Limb (tissue), 2 donors: ENCODE measurements around the gene LIN9.
"Not testable (repeated sequence)": the region's sequence is repeated elsewhere in the genome, so short reads cannot be mapped to it uniquely, and the experiment has no call there.

Experiments used
- DNase-seq, 2 donors: peaks; one replicate each; pipeline ENCODE4 v3.0.0-alpha.2; 2016; ENCODE audit errors: extremely low spot score in 2 of 2

LIN9 gene

GRCh38 chr1:226308723-226309397 lies at the start of gene LIN9:
TSS of gene LIN9 (minus strand) at chr1:226309164. CDS start at chr1:226309139, 25 bp downstream.
- DNase-seq: peak; percentile 92 to 96

DNA sequence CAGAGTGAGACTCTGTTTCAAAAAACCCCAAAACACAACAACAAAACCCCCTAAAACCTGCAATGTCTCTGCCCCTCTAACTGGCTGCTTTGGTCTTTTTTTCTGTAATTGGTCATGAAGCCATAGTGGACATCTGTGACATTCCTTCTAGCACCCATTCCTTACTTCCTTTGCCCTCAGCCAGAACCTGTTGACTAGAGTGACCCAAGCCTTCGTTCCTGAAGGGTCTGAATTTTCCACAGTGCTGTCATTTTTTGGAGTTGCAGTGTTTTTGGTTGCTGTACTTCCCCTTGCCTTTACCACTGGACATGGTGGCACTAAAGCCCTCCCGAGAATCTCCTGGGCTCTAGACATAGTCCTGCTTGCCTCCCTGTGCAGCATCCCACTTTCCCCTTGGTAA lies 48.5 kb upstream of the LIN9 start:
- no peak for DNase-seq

DNA sequence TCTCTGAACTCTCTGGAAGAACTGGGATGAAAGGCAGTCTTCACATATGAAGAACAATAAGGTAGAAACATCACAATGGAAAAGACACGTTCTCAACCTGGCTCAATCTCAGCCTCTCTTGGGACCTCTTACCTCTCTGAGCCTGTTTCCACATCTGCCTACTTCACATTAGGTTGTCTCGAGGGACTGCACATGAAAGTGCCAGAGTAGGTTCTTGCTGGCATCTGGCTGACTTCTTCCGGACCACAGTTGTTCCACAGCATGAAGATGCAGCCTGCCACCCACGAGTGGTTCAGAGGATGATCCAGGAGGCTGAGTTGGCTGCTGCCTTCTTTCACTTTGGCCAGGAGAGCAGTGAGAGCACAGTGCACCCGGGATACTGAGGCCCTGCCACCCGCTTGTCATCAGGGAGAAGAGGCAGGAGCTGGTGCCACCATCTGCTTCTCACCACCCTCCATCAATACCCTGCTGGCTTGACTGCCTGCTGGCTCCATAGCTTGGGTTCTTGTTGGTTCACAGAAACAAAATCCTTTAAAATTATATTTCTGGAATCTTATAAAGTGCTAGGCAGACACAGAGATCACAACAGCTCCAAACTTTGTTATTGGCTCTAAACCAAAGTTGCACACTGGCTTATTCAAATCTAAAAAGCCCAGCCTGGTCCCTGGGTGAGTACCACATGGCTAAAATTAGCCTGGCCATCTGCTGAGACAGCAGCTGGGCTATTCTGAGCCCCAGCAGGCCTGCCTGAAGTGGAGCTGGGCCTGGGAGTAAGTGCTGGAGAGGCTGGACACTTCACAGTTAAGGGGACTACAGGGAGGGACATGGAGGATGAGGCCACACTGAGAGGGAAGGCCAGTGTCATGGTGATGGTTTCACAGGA lies 46.9 kb upstream of the LIN9 start:
- peak; percentile 43 to 64 for DNase-seq

DNA sequence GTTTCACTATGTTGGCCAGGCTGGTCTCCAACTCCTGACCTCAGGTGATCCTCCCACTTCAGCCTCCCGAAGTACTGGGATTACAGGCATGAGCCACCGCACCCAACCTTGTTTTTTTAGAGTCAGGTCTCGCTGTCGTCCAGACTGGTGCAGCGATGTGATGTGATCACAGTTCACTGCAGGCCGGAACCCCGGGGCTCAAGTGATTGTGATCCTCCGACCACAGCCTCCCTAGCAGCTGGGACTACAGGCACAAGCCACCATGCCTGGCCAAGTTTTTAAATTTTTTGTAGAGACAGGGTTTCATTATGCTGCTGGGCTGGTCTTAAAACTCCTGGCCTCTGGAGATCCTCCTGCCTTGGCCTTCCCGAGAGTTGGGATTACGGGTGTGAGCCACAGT lies 46.1 kb upstream of the LIN9 start:
- no peak for DNase-seq

DNA sequence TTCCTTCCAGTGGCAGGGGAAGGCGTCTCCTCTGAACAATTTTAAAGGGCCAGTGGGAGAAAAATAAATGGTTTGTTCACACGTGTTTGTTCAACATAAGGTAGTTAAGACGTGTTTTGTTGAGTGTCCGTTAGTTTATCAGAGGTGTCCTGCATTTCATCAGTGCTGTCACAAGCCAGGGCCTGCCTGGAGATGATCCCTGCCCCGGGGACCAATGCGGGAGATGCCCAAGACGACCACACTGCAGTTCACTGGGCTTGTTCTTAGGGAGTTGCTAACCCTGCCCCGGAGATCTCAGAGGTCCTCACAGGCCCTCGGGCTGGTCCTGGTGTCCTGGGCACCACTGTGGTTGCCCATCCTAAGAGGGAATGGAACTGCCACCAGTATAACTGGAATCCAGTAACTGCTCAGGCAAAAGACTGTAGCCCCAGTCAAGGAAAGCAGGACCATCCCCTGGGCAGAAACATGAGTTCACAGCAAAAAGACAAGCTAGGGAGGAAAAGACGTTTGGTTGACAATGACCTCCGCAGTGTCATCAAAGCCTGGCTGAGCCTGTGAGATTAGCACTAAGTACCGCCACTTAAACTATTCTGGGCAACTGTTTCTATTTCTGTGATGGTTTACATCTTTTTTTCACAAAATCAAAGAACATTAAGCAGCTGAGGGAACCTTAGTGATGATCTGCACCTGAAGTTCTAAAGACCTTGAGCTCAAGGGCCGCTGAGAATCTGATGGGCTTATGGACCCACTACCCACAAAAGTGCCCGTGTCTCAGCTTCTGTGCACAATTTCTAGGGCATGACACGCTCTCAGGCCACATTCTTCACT lies 44.9 kb upstream of the LIN9 start:
- no peak for DNase-seq

- no peak for DNase-seq
Measured at GRCh38 chr1:226351709-226352108, 42.7 kb upstream of the LIN9 start.

DNA sequence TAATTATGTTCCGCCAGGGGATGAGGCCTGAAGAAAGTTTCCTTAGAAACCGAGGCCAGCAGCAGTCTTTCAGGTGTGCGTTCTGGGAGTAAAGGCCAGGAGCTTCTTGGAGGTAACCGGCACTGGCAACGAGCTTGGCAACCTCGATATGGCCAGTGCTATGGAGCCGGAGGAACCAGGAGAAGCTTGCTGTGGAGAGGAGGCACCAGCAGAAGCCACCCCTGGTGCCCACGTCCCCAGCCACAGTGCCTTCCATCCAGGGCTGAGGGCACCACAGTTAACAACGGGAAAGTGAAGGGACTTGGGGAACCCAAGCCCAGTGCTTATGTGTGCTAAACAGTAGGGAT lies 41.5 kb upstream of the LIN9 start:
- no peak for DNase-seq

GRCh38 chr1:226349801-226350518 lies 41.0 kb upstream of the LIN9 start:
- peak in 1 of 2 donors; percentile 51 for DNase-seq

GRCh38 chr1:226349081-226349480 lies 40.1 kb upstream of the LIN9 start:
- no peak for DNase-seq

DNA sequence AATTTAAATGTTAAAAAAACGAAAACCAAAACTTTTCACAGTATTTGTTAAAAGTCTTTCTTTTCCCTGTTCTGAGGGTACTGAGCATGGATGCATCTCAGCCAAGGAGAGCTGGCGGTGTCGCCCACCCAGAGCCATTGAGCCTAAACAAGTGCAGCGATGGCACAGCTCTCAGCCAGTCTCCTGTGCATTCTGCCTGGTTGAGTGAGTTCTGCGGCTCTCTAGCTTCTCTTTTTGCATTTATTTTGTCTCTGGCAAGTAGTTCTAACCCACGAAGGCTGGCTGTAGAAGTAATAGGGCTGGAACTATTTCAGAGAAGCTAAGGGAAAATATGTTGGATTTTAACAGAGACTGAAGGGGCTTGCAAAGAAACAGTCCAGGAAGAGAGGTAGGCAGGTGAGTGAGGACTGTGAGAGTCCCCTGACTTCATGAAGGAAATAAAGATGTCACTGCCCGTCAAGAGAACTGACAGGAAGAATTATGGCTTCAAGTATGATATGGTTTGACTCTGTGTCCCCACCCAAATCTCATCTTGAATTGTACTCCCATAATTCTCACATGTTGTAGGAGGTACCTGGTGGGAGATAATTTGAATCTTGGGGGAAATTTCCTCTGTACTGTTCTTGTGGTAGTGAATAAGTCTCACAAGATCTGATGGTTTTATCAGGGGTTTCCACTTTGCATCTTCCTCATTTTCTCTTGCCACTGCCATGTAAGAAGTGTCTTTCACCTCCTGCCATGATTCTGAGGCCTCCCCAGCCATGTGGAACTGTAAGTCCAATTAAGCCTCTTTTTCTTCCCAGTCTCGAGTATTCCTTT lies 35.7 kb upstream of the LIN9 start:
- no peak for DNase-seq

DNA sequence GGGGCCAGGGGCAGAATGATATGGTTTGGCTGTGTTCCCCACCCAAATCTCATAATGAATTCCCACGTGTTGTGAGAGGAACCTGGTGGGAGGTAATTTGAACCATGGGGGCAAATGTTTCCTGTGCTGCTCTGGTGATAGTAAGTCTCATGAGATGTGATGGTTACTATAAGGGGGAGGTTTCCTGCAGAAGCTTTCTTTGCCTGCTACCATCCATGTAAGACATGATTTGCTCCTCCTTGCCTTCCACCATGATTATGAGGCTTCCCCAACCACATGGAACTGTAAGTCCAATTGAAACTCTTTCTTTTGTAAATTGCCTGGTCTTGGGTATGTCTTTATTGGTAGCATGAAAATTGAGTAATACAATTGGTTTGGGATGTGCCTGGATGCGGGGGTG lies 33.7 kb upstream of the LIN9 start:
- no peak for DNase-seq

DNA sequence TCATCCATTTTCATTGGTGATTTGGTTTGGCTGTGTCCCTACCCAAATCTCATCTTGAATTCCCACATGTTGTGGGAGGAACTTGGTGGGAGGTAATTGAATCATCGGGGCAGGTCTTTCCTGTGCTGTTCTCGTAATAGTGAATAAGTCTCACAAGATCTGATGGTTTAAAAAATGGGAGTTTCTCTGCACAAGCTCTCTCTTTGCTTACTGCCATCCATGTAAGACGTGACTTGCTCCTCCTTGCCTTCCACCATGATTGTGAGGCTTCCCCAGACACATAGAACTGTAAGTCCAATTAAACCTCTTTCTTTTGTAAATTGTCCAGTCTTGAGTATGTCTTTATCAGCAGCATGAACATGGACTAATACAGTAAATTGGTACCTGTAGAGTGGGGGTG lies 31.1 kb upstream of the LIN9 start:
- DNase-seq: not testable (repeated sequence)

GRCh38 chr1:226337276-226337875 lies 28.4 kb upstream of the LIN9 start:
- DNase-seq: no peak

- no peak for DNase-seq
Measured at GRCh38 chr1:226335661-226336060, 26.7 kb upstream of the LIN9 start.

GRCh38 chr1:226332947-226333346 lies 24.0 kb upstream of the LIN9 start:
- DNase-seq: no peak

GRCh38 chr1:226329237-226329636 lies 20.3 kb upstream of the LIN9 start:
- DNase-seq: no peak

DNA sequence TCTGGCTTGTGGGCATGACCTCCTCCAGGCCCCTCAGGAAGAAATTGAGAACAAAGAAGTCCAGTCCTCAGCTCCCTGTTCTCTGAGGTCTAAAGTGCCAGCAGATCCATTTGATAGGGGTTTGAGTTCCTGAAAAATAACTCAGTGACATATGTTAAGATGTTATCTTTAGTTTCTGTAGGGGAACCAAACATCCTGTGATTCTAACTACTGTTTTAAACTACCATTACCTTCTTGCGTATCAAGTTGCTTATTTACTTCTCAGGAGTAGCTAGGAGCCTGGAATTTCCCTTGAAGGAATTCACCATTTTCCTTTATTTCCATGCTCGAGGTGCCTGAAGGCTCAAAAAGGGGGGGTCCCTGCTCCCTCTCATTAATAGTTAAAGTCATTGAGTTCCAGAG lies 18.8 kb upstream of the LIN9 start:
- no peak for DNase-seq

- DNase-seq: no peak
Measured at GRCh38 chr1:226325178-226325577, 16.2 kb upstream of the LIN9 start.

DNA sequence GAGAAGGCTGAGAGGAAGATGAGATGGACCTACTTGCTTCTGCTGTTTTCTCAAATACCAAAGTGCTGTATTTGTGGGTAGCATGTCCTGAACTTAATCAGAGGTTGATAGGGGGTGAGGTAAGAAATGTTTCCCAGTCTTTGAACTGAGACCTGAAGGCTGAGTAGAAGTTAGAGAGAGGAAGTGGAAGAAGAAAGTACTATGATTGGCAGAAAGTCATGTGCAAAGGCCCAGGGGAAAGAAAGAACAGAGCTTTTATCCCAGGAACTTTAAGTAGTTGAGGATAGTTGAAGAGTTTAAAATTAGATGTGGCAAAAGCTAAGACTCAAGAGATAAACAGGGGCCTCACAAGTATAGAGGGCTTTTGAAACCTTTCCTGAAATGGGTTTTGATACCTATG lies 15.5 kb upstream of the LIN9 start:
- no peak for DNase-seq

DNA sequence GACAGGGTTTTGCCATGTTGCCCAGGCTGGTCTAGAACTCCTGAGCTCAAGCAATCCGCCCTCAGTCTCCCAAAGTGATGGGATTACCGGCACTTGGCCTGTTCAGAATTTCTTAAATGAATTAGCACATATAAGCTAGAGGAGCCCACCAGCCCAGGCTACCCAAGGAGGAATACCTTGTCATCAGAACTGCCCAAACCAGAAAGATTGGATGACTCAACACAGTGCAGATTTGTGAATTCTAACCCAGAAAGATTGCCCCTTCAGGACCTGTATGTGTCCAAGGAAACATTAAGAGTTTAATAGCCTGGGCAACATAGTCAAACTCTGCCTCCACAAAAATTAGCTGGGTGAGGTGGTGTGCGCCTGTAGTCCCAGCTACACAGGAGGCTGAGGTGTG lies 14.0 kb upstream of the LIN9 start:
- no peak for DNase-seq
